NCI-H2107 treated with DMSO at 0.1 percent for 48 hours (cell line): Measurements from ENCODE around the gene RNF169.

ENCODE experiments used
- DNase-seq: peaks from one replicate; lab custom pipeline; 2025; ENCODE audit not compliant: unreplicated experiment; lab: John Stamatoyannopoulos, UW

Gene RNF169

DNA sequence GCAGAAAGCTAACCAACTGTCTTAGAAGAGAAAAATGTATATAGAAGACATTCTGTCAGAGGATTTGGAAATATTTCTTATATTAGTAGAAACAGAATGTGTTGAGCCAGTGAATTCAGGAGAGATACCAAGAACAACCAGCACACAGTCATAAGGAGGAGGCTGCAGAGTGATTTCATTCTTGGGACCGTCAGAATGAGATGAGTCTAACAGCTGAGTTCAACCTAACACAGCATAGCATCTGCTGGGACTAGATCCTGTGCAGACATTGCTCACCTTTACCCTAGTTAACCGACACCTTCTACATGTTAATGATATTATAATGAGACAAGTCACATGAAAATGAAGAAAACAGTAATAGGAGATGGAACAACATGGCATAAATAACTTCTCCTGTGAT, 114.8 kb downstream of the RNF169 start:
- no peak for DNase-seq

DNA sequence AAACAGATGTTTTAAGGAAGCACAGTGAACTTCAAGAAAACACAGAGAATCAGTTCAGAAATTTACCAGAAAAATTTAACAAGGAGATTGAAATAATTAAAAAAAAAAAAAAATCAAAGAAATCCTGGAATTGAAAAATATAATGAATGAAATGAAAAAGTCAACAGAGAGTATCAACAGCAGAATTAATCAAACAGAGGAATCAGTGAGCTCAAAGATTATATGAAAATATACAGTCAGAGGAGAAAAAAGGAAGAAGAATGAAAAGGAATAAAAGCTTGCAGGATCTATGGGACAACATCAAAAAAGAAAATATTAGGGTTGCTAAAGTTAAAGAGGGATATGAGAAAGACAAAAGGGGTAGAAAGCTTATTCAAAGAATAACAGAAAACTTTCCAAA, 117.9 kb downstream of the RNF169 start:
- no peak for DNase-seq

DNA sequence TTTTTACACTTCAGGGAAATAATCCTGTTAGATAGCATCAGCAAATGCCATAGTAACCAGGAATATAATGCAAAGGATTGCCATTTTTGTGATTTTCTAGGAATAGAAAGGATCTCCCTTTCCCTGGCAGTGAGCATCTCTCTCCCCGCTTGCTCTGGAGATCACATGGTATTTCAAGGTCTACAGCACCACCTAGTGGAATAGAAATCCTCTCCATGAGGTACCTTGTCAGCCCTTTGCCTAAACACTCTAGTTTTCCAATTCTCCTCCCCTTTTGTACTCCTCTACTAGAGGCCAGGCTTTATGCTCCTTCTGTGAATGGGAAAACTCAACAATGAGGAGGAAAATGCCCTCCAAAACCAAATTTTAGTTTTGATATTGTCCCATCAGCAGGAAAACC, 121.8 kb downstream of the RNF169 start:
- DNase-seq: no peak

DNA sequence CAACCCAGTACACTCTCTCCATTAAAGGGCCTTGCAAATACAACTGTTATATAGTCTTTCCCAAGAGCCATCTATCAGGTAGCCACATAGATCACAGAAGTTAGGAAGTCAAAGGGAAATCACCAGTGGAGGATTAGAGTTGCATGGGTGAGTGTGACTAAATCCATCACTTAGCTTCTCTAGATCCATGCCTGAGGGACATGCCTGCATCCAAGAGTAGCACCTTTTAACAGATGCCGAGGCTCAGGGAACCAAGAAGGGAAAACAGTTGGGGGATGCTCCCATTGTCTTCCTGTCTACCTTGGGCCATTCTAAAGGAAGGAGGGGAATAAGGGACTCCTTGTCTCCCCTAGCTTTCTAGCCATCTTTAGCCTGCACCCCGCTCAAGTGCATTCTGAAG, 122.4 kb downstream of the RNF169 start:
- no peak for DNase-seq

DNA sequence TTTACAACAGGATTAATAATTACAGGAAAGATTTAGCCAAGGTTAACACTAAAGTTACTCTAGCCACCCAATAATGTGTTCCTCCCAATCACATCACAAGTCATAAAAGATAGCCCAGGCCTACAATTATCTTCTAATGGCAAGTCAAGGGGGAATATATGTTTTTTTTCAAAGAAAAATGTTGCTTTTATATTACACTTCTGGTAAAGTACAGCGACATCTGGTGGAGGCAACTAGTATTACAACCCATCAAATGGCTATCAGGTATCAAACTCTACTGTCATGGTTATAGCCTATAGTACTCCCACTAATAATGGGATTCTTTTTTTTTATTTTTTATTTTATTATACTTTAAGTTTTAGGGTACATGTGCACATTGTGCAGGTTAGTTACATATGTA, 128.5 kb downstream of the RNF169 start:
- DNase-seq: no peak
